ENCODE results near the gene BBS4. TPM values are rescaled to one million over a fixed set of nuclear protein-coding genes. Genes with fewer than 3 reads are reported as not detected.

The BBS4 gene
- total and polyA plus RNA-seq, 2 donors = 15.7 to 20.7 TPM

Other genes with a start within 250 kb of the BBS4 start
- gene ARIH1, start 211.9 kb upstream of the BBS4 start, total RNA-seq = 41.9 TPM
- 32.0 TPM for gene ARIH1, start 211.9 kb upstream of the BBS4 start, polyA plus RNA-seq
- not detected for gene GOLGA6B, start 31.5 kb upstream of the BBS4 start, total RNA-seq
- gene GOLGA6B, start 31.5 kb upstream of the BBS4 start, polyA plus RNA-seq = not detected
- 0.09 TPM for gene HIGD2B, start within 50 bp of the BBS4 start, total RNA-seq
- gene HIGD2B, start within 50 bp of the BBS4 start, polyA plus RNA-seq = 0.02 TPM
- 63.9 TPM for gene ADPGK, start 97.6 kb downstream of the BBS4 start, total RNA-seq
- 100 TPM for gene ADPGK, start 97.6 kb downstream of the BBS4 start, polyA plus RNA-seq

All from thymus (tissue), 2 donors.